HepG2 (cell line): ENCODE measurements around the gene ISG20L2. TPM values are rescaled to one million over a fixed set of nuclear protein-coding genes. Genes with fewer than 3 reads are reported as not detected.
A peak's percentile ranks its signal among the peaks of the same experiment; 100 is the strongest.

Experiments used
- ASH2L ChIP-seq: fragments of 300-600, 200-600 bp; sonication (generic); IDR thresholded peaks from 2 replicates; pipeline ENCODE4 v1.7.0; 2017; ENCODE audit warnings: low read depth, mild to moderate bottlenecking, moderate library complexity, mixed read lengths, low read length; ENCODE audit not compliant: insufficient read length
- ATM ChIP-seq: fragments of 450-650 bp; IDR thresholded peaks from 2 replicates; pipeline ENCODE4 v1.7.1; 2017; ENCODE audit warnings: mild to moderate bottlenecking, borderline replicate concordance
- BCL3 ChIP-seq: sonication (generic); formaldehyde crosslinking; IDR thresholded peaks from 2 replicates; pipeline ENCODE4 v1.5.1; 2020; ENCODE audit warnings: mild to moderate bottlenecking, missing genetic modification reagents, moderate library complexity
- CC2D1A ChIP-seq: sonication (generic); formaldehyde crosslinking; IDR thresholded peaks from 2 replicates; pipeline ENCODE4 v1.8.1; 2023; ENCODE audit warnings: mild to moderate bottlenecking, missing genetic modification reagents
- HNRNPH1 ChIP-seq: fragments of 200-400 bp; formaldehyde crosslinking; optimal IDR thresholded peaks from 2 replicates; pipeline ENCODE3; 2017; ENCODE audit warnings: mild to moderate bottlenecking, low read depth, low read length
- KMT2A ChIP-seq: sonication (generic); formaldehyde crosslinking; IDR thresholded peaks from 2 replicates; pipeline ENCODE4 v1.4.0; 2020; ENCODE audit warnings: missing genetic modification reagents
- MXD4 ChIP-seq: IDR thresholded peaks from 2 replicates; pipeline ENCODE4 v1.6.1; 2016; ENCODE audit warnings: mild to moderate bottlenecking, missing biosample characterization, missing genetic modification reagents
- SMC3 ChIP-seq: IDR thresholded peaks from 2 replicates; pipeline ENCODE4 v1.6.1; 2011; ENCODE audit warnings: low read length, improper control_type of control experiment
- ZBTB21 ChIP-seq: sonication (generic); formaldehyde crosslinking; IDR thresholded peaks from 2 replicates; pipeline ENCODE4 v1.4.0; 2020; ENCODE audit warnings: missing genetic modification reagents
- ZBTB26 ChIP-seq: IDR thresholded peaks from 2 replicates; pipeline ENCODE4 v1.6.1; 2016; ENCODE audit warnings: missing compliant biosample characterization, missing genetic modification reagents, borderline replicate concordance
- ZMYM3 ChIP-seq: sonication (generic); formaldehyde crosslinking; IDR thresholded peaks from 2 replicates; pipeline ENCODE4 v1.5.1; 2020; ENCODE audit warnings: mild to moderate bottlenecking, missing genetic modification reagents
- ZNF737 ChIP-seq: sonication (generic); formaldehyde crosslinking; IDR thresholded peaks from 2 replicates; pipeline ENCODE4 v1.5.0; 2020; ENCODE audit warnings: missing genetic modification reagents, mild to moderate bottlenecking, borderline replicate concordance
- ZNF788 ChIP-seq: sonication (generic); formaldehyde crosslinking; IDR thresholded peaks from 2 replicates; pipeline ENCODE4 v1.5.0; 2020; ENCODE audit warnings: mild to moderate bottlenecking, missing genetic modification reagents, borderline replicate concordance
- ZNF792 ChIP-seq: IDR thresholded peaks from 2 replicates; pipeline ENCODE4 v1.6.1; 2016
- polyA plus RNA-seq, 8 experiments: library from polyadenylated mRNA; depleted of rRNA in 3 of 8; stranded (reverse) in 7 of 8; unstranded in 1 of 8; fragments of >200 nt; fragmentation: Illumina TruSeq in 4 of 8; extraction: Trizol in 4 of 8; gene quantifications; 2 replicates each; pipeline versions ENCODE4 v1.2.1 to v1.2.3, GENCODE V29; 2011 to 2016; ENCODE audit warnings: low read depth in 4 of 8, missing spikeins in 1 of 8, mixed read lengths in 1 of 8; ENCODE audit not compliant: insufficient read depth in 1 of 8
- total RNA-seq, 5 experiments: library from RNA; depleted of rRNA; stranded (reverse); fragments of >200 nt; fragmentation: Illumina TruSeq; extraction: Trizol; gene quantifications; 2 replicates each; pipeline ENCODE4 v1.2.3, GENCODE V29; 2016; ENCODE audit warnings: low read depth in 1 of 5
- TF ChIP-seq, protein P1 (sequence below): sonication (generic); formaldehyde crosslinking; IDR thresholded peaks from 2 replicates; pipeline ENCODE4 v1.4.0; 2020; ENCODE audit warnings: missing genetic modification reagents
- TF ChIP-seq, protein P2 (sequence below): sonication (generic); formaldehyde crosslinking; IDR thresholded peaks from 2 replicates; pipeline ENCODE4 v1.5.0; 2020; ENCODE audit warnings: missing genetic modification reagents
- TF ChIP-seq, protein P3 (sequence below): sonication (generic); formaldehyde crosslinking; IDR thresholded peaks from 2 replicates; pipeline ENCODE4 v1.4.0; 2020; ENCODE audit warnings: missing genetic modification reagents

Gene ISG20L2
- total and polyA plus RNA-seq, 2 of the 13 experiments (the other 11 are each of a cell fraction or from before 2014, with no cell fraction given): 19.8 to 21.3 TPM

DNA sequence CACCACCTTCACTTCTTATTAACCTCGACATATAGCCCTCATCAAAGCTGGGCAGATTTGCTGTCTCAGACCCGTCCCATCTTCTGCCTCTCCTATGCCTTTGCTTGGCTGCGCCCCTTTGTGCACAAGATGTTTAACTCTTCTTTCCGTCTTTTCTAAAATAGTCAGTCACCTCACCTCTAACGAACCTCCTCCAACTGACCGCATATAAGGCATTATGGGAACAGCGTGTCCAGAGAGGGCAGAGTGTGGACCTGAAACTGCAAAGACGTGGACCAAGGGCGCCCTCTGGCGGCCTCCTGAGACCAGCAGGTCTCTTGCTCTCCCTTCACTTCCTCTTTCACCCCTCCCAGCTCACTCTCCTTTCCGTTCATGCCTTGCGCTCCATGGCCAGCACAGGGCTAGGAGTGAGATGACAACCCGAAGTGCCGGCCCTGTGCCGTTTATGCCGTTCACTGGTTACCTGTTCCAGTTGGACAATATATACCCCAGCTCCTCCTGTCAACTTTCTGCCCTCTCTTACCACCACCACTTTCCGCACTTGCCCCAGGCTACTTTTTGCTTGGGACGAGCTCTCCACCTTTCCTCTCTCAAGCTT, 2.8 kb downstream of the ISG20L2 start (continued):
- TF ChIP-seq ZBTB26 (peak; percentile 80; the same call in 1 of the 2 replicates), SMC3 (peak; percentile 91), KMT2A (0 out of 2 replicates have a peak, but pooled peaks have one; percentile 43), ASH2L (peak; percentile 26), ZMYM3 (CRISPR knock-in tag) (peak; percentile 17; the same call in 1 of the 2 replicates), ZNF737 (CRISPR knock-in tag) (no peak), ZBTB21 (CRISPR knock-in tag) (no peak), MXD4 (CRISPR knock-in tag) (no peak), ATM (no peak), ZNF792 (CRISPR knock-in tag) (peak; percentile 59; the same call in 1 of the 2 replicates), BCL3 (no peak), HNRNPH1 (no peak), ZNF788 (CRISPR knock-in tag) (no peak; the same call in 1 of the 2 replicates), CC2D1A (CRISPR knock-in tag) (no peak)
- TF ChIP-seq, protein P1, sequence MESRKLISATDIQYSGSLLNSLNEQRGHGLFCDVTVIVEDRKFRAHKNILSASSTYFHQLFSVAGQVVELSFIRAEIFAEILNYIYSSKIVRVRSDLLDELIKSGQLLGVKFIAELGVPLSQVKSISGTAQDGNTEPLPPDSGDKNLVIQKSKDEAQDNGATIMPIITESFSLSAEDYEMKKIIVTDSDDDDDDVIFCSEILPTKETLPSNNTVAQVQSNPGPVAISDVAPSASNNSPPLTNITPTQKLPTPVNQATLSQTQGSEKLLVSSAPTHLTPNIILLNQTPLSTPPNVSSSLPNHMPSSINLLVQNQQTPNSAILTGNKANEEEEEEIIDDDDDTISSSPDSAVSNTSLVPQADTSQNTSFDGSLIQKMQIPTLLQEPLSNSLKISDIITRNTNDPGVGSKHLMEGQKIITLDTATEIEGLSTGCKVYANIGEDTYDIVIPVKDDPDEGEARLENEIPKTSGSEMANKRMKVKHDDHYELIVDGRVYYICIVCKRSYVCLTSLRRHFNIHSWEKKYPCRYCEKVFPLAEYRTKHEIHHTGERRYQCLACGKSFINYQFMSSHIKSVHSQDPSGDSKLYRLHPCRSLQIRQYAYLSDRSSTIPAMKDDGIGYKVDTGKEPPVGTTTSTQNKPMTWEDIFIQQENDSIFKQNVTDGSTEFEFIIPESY (CRISPR knock-in tag): peak; percentile 40; the same call in 1 of the 2 replicates
- TF ChIP-seq, protein P2, sequence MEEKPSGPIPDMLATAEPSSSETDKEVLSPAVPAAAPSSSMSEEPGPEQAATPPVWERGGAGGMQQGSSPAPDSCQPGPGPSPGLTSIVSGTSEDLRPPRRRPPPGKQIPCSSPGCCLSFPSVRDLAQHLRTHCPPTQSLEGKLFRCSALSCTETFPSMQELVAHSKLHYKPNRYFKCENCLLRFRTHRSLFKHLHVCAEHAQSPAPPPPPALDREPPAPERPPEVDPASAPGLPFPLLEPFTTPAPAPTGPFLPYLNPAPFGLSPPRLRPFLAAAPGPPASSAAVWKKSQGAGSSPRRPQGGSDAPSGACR (CRISPR knock-in tag): 0 out of 2 replicates have a peak, but pooled peaks have one; percentile 43
- TF ChIP-seq, protein P3, sequence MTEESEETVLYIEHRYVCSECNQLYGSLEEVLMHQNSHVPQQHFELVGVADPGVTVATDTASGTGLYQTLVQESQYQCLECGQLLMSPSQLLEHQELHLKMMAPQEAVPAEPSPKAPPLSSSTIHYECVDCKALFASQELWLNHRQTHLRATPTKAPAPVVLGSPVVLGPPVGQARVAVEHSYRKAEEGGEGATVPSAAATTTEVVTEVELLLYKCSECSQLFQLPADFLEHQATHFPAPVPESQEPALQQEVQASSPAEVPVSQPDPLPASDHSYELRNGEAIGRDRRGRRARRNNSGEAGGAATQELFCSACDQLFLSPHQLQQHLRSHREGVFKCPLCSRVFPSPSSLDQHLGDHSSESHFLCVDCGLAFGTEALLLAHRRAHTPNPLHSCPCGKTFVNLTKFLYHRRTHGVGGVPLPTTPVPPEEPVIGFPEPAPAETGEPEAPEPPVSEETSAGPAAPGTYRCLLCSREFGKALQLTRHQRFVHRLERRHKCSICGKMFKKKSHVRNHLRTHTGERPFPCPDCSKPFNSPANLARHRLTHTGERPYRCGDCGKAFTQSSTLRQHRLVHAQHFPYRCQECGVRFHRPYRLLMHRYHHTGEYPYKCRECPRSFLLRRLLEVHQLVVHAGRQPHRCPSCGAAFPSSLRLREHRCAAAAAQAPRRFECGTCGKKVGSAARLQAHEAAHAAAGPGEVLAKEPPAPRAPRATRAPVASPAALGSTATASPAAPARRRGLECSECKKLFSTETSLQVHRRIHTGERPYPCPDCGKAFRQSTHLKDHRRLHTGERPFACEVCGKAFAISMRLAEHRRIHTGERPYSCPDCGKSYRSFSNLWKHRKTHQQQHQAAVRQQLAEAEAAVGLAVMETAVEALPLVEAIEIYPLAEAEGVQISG (CRISPR knock-in tag): peak; percentile 81
